HG02884 (cell line): ENCODE measurements around the gene IGFBP3.
"Not testable (repeated sequence)": the region's sequence is repeated elsewhere in the genome, so short reads cannot be mapped to it uniquely, and the experiment has no call there.

Source experiments
- ATAC-seq: cut with Tn5 transposase; IDR thresholded peaks from one replicate; pipeline ENCODE4 v1.9.1; 2021; ENCODE audit warnings: mild to moderate bottlenecking, moderate library complexity; ENCODE audit not compliant: unreplicated experiment

IGFBP3 gene, protein sequence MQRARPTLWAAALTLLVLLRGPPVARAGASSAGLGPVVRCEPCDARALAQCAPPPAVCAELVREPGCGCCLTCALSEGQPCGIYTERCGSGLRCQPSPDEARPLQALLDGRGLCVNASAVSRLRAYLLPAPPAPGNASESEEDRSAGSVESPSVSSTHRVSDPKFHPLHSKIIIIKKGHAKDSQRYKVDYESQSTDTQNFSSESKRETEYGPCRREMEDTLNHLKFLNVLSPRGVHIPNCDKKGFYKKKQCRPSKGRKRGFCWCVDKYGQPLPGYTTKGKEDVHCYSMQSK

DNA sequence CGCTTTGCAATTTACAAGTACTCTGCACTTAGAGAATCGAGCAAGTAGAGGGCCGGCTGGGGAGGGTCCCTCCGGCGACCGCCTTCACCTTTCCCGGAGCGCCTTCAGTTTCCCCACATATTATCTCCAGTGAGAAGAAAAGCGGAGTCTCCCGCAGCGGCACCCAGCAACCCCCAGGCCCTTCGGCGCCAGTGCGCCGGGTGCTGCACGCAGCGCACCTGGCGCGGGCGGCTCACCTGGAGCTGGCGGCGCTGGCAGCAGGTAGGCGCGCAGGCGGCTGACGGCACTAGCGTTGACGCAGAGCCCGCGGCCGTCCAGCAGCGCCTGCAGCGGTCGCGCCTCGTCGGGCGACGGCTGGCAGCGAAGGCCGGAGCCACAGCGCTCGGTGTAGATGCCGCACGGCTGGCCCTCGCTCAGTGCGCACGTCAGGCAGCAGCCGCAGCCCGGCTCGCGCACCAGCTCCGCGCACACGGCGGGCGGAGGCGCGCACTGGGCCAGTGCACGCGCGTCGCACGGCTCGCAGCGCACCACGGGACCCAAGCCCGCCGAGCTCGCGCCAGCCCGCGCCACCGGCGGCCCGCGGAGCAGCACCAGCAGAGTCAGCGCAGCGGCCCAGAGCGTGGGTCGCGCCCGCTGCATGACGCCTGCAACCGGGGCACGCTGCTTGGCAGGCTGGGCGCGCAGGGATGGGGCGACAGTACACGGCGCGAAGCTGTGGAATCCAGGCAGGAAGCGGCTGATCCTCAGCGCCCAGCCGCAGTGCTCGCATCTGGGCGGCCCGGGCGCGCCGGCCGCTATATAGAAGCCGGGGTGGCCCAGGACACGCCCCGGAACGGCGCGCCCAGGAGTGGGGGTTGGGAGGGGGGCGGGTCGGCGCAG, at the start of gene IGFBP3:
IGFBP3 (minus strand) TSS at position 771 of the 879 bp plus-strand sequence; CDS start at position 639, 132 bp downstream.
- no peak for ATAC-seq

DNA sequence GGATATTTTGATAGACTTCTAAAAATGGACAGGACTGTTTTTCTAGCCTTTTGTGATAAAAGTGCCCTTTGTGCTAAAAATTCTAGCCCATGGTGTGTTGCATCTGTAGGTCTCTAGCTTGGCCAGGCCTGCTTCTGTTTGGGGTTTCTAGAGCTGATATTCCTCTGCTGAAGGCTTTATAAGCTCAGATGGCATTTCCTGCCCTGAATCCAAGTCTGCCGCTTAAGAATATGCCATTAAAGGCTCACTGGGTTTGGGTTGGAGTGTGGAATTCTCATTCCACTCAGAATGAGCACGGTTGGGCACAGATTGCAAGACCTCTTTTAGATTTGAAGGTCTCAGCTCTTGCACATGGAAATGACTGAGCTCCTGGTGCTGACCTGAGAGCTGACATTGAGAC, 49.4 kb upstream of the IGFBP3 start:
- ATAC-seq, result no peak

DNA sequence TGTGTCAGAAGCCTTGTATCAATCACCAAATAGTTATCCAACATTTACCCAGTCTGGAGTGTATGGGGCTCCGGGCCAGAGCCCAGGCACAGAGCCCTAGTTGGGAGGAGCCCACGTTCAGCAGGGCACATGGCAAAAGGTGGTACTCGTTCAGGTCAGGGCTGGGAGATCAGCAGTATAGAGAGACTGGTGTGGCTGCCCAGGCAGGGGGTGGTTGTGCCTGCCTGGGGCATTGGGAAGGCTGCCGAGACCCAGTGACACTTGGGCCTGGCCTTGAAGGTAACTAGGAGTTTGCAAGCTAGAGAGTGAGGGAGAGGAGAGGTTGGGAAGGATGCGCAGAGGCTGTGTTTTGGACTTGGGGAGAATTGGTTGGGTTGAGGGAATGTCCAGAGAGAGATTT, 48.9 kb upstream of the IGFBP3 start:
- ATAC-seq, result no peak

DNA sequence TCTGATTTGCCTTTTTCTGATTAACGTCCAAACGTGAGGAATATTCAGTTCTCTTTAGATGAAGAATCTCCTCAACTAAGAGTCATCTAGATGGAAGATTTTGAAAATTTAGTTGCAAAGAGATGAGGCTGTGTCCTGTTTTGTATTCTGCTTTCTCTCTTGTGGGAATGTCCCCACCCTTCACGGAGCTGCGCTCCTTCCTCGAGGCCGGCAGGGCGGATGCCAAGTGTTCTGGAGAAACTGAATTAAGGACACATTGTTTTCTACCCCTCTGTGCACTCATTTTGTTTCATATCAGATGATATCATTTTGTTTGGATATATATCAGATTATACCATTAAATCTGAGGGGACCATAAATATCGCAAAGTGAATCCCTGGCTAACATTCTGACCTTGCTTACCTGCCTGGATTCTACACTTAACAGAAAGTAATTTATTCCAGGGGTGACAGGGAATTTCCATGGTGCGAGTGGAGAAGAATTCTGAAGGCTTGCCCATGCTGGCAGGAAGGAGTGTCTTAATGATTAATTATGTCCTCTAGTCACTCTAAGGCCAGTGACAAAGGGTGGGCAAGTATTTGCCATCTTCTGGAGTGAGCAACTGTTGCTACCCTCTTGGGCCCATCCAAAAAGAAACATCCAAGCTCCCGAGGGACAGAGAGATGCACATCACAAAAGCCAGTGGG, 47.9 kb upstream of the IGFBP3 start:
- no peak for ATAC-seq

DNA sequence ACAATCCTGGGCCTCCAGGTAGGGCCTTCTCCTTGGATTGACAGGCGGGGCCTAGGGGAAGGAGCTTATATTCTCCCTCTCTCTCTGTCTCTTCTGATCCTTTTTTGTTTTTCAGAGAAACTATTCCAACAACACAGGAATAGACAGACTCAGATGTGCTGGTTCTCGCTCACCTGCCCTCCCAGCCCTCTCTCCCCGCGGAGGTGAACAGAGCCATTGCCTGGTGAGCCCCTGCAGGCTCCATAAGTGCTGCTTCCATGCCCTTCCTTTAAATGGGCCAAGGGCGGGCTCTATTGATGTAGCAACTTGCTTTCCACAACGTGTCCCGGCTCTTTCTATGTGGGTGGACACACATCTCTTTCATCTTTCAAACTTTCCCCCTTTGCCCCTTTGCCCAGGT, 47.2 kb upstream of the IGFBP3 start:
- ATAC-seq, result no peak

DNA sequence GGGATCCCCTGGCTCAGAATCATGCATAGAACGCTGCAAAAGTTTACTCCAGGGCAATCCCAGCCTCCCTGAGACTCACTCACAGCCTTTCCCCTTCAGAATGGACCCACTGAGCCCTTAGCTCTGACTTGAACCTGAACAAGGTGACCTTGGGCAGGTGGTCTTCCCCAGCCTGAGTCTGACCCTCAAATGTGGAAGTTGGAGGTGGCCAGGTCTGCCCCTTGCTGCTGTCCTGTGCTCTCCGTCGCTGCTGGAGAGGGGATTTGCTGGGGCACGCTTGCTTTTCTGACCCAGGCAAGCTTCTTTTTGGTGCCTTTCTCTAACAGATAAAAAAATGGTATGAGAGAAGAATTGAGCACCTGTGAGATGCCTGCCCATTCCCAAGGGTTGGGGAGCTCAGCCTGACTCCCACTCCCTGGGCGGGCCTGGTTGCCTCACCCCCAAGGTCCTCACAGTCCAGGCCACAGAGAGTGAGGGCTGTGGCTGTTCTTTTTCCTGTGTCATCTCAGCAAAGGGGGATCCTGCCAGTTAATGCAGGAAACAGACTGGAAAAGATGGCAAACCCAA, 46.6 kb upstream of the IGFBP3 start:
- no peak for ATAC-seq

DNA sequence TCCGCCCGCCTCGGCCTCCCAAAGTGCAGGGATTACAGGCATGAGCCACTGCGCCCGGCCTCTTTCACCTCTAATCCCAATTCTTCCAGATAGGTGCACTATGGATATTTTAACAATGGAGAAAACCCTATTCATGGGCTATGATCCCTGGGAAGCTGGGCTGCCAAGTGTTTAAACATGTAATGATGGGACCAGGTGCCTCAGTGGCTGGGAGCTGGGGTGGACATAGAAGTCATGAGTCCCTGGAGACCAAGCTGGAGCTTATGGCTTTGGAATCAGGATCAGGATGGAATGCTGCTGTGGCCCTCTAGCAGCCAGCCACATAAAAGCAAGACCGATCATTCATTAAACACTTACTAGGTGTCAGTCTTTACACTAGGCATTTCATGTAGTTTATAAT, 41.8 kb upstream of the IGFBP3 start:
- ATAC-seq, result no peak

DNA sequence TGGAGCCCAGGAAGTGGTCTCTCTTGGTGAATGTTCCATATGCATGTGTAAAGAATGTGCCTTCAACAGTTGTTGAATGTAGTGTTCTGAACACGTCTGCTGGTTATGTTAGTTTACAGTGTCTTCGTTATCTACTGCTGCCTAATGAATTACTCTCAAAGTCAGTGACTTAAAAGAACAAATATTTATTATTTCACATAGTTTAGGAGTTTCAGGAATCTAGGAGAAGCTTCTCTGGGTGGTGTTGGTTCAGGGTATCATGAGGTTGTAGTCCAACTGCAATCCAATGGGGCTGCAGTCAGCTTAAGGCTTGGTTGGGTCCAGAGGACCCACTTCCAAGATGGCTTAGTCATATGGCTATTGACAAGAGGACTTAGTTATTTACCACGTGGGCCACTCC, 36.6 kb upstream of the IGFBP3 start:
- ATAC-seq, result no peak

DNA sequence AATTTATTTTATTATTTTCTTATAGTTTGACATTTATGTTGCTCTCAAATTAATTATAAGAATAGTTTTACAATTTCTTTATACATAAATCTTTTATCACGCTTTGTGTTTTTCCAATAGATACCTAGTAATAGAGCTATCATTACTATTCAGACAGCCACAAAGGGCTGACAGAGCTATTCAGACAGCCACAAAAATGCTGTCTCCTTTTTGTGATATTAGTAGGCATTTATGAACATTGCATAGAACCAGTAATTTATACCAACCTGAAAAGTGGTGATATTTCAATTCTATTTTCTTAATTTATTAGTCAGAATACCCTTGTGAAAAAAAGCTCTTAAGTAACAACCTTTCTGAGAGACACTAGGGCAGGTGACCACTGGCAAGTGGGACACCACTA, 34.2 kb upstream of the IGFBP3 start:
- ATAC-seq, result no peak

DNA sequence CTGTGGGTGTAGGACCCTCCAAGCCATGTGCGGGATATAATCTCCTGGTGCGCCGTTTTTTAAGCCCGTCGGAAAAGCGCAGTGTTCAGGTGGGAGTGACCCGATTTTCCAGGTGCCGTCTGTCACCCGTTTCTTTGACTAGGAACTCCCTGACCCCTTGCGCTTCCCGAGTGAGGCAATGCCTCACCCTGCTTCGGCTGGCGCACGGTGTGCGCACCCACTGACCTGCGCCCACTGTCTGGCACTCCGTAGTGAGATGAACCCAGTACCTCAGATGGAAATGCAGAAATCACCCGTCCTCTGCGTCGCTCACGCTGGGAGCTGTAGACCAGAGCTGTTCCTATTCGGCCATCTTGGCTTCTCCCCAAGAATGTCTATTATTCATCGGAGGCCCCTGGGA, 32.0 kb upstream of the IGFBP3 start:
- ATAC-seq, result not testable (repeated sequence)

DNA sequence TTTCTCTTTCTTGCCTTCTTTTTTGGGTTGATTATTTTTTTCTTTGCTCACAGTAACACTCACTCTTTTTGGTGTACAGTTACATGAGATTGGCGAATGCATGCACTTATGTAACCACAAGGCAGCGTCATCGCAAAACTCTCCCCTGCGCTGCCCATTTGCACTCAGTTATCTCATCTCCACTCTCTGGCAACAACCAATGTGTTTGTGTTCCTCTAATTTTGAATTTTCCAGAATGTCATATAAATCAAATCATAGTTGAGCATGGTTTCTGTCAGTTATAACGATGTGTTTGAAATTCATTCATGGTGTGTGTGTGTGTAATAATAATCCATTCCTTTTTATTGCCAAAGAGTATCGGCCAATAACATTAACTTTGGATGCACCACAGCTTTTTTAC, 23.0 kb upstream of the IGFBP3 start:
- no peak for ATAC-seq

DNA sequence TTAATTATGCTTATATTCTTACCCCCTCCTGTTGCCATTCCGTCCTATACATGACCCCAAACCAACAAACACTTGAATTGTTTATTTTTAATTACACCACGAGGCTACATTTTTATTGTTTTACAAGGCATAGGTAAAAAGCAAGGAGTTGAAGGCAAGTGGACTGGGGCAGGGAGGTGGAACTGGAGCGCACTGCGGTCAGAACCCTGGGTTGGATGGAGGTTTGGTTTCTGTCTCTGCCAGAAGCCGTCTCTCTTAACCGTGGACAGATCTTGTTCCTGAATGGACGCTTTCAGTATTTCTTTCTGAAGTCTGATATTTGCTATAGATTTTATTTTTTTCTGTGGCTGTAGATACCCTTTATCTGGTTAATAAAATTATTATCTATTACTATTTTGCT, 19.9 kb upstream of the IGFBP3 start:
- no peak for ATAC-seq

DNA sequence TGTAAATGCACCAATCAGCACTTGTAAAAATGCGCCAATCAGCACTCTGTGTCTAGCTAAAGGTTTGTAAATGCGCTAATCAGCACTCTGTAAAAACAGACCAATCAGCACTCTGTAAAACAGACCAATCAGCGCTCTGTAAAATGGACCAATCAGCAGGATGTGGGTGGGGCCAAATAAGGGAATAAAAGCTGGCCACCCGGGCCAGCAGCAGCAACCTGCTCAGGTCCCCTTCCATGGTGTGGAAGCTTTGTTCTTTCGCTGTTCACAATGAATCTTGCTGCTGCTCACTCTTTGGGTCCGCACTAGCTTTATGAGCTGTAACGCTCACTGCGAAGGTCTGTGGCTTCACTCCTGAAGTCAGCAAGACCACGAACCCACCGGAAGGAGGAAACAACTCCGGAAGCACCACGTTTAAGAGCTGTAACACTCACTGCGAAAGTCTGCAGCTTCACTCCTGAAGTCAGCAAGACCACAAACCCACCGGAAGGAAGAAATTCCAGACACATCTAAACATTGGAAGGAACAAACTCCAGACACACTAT, 19.2 kb upstream of the IGFBP3 start:
- not testable (repeated sequence) for ATAC-seq

DNA sequence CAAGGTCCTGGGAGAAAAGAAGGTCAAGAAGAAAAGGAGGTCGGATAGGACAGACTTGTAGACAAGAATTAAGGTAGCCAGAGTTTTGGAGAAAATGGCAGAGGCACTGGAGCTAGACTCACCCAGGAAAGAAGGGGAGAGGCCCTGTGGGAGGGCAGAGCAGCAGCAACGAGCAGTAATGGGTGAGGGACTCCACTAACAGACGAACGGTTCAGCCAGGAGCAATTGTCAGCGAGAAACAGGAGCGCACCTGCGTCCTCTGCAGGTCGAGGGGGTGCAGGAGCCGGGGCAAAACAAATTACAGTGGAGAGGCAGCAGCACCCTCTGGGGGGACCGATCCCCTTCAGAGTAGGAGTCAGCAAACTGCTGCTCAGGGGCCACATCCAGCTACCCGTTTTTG, 18.5 kb upstream of the IGFBP3 start:
- ATAC-seq, result no peak

DNA sequence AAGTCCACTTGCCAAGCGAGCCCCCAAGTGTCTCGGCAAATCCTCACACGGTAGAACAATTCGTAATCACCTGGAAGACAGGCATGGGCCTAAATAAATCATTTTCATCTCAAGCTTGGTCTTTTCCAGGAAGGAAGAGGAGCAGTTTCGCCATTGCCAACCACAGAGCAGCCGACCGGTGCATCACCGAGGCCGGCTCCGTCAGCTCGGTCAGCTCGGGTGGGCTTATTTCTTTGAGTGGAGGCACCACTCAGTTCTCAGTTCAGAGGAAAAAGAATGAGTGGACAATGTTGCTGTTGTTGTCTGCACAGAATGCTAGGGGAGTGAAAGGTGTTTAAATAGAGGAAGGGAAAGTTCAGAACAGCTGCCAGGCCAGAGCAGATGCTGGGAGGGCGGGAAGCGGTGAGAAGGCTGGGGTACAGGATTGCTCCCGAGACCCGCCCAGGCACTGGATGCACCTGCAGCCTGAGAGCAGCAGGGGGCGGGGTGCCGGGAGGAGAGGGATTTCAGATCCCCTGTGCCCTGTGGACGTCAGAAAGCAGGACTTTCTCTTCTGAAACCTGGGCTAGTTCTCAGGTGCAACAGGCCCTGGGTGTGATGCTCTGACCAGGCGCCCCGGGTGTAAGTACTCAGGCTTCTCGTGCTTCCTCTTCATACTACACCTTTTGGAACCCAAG, 17.7 kb upstream of the IGFBP3 start:
- no peak for ATAC-seq

DNA sequence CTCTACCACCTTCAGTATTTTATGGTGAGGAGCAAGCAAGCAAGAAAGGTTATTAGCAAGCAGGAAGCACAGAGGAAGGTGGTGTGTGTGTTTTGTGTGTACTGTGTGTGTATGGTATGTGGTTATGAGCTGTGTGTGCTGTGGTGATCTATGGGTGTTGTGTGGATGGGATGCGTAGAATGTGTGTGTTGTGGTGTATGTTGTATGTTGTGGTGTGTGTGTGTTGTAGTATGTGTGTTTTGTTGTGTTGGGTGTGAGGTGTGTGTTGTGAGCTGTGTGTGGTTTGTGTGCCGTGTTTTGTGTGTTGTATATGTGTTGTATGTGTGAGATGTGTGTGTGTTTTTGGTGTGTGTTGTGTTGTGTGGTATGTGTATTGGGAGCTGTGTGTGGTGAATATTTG, 16.8 kb upstream of the IGFBP3 start:
- ATAC-seq, result no peak

DNA sequence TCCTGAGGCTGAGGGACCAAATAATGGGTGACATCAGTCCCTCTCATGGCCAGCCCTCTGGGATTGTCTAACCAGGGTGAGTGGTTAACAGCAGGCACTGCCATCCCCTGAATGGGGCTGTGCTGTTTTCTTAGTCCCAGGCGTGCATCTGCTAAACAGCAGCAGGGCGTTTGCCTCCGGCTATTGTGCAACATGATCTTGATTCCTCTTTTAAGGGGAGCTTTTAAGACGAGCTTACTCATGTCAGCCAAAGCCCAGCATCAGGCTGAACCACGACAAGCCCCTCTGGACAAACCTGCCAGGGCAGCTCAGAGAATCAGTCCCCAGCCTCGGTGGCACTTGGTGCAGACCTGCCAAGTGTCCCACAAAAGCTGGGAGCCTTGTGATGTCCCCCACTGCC, 16.2 kb upstream of the IGFBP3 start:
- ATAC-seq, result no peak

DNA sequence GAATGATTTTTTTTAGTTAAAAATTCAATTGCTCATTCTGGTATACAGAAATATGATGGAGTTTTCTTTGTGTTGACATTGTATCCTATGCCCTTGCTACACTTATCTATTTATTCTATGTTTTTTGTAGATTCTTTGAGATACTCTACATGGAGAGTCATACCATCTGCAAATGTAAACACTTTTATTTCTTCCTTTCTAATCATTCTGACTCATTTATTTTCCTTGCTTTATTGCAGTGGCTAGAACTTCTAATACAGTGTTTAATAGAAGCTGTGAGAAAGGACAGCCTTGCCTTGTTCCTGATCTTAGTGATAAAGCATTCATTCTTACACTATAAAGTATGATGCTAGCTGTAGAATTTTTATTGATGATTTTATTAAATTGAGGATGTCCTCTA, 9.9 kb upstream of the IGFBP3 start:
- ATAC-seq, result no peak

DNA sequence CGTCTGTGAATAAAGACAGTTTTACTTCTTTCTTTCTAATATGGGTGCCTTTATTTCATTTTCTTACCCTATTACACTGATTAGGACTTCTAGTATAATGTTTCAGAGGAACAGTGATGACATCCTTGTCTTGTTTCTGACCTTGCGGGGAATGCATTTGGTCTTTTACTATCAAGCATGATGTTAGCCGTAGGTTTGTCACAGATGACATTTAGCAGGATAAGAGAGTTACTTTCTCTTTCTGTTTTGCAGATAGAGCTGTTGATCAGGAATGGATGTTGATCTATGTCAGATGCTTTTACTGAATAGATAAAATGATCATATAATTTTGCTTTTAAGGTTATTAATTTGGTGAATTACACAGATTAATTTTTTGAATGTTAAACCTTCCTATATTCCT, 6.6 kb upstream of the IGFBP3 start:
- ATAC-seq, result no peak

DNA sequence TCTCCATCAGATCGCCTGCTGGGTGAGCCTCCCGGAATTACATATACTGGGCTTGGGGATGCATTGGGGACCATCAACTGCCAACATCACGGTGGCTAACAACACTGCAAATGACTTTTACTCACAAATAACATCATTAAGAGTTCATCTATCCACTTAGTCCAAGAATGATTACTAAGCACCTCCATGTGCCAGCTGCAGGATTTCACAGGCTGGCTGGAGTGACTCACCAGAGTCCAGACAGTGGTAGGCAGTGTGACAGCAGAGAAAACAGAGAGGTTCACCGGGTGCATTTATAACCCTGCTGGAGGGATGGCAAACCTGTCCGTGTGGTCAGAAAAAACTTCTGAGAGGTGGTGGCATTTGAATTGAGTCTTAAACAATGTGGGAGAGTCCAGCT, 3.2 kb upstream of the IGFBP3 start:
- no peak for ATAC-seq

DNA sequence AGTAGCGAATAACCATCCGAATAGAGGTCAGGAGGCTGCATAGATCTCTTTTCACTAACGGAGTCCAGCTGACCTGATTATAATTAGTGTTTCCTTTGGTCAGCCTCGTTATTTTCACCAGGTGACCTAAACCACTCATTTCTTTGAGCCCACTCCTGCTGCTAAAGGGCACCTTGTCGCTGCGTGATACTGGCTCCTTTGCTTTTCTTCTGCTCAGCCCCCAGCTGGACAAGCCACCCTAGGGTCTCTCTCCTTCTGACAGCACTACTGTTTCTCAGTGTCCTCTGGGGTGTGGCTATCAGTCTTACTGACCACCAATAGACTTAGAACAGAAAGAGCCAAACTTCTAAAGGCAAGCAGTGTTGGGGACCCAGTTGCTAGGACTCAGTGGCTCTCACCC, 2.7 kb upstream of the IGFBP3 start:
- ATAC-seq, result no peak
